ENCODE data around the gene RPL31.

Gene RPL31

GRCh38 chr2:100964222-100964621, 37.9 kb upstream of the RPL31 start:
- Histone ChIP-seq H3K4me1 (ENCODE audit: control insufficient read depth, insufficient read depth, low read length) (peaks cover under 1% of the 10 kb centered on the region), H3K27me3 (ENCODE audit: control insufficient read depth, insufficient read depth, low read length) (no peaks in the 10 kb centered on the region), H3K4me3 (ENCODE audit: low read length) (no peak overlapping the region), H3K9ac (ENCODE audit: low read length) (no peak overlapping the region), H3K9me3 (ENCODE audit: control insufficient read depth, low read length) (no peaks in the 10 kb centered on the region), H3K36me3 (ENCODE audit: control insufficient read depth, insufficient read depth, low read length) (no peaks in the 10 kb centered on the region)

DNA sequence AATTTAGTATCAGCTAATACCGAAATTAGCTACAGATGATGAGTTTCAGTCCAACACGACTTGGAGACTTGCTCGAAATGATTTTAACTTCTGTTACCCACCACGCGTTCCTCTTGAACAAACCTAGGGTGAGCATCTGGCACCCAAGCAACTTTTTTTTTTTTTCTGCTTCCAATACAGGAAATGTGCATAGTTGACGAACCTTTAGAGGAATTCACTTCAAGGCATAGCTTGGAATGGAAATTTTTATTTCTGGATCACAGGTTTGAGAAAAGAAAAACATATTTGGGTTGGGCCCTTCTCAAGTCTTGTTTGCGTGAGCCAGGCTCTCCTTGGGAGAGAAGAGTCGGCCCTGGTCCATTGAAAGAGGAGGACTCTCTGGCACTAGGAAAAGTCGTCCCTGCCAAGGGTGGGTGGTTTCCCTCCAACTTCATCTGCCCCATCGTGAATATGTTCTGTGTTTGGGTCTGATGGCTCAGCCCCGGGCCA, 37.4 kb upstream of the RPL31 start:
- H3K36me3 ChIP-seq (ENCODE audit: control insufficient read depth, insufficient read depth, low read length) = no peaks in the 10 kb centered on the region
- H3K9ac ChIP-seq (ENCODE audit: low read length) = no peak overlapping the region
- H3K4me3 ChIP-seq (ENCODE audit: low read length) = no peak overlapping the region
- H3K4me1 ChIP-seq (ENCODE audit: control insufficient read depth, insufficient read depth, low read length) = no peaks in the 10 kb centered on the region
- H3K27me3 ChIP-seq (ENCODE audit: control insufficient read depth, insufficient read depth, low read length) = no peaks in the 10 kb centered on the region
- no peaks in the 10 kb centered on the region for H3K9me3 ChIP-seq (ENCODE audit: control insufficient read depth, low read length)

DNA sequence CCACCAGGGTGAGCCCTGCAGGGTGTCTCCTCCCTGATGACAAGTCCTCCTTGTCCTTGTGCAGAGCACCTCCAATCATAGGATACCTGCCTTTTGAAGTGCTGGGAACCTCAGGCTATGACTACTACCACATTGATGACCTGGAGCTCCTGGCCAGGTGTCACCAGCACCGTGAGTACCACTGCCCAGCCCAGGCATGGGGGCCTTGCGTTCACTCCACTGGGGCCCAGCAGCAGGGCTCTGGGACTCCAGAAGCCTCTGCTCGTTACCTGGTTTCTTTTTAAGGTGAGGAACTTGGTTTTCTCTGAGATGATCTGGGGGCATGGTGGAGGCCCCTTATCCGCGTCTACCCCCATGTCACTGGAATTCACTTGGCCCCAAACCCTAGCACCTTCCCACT, 36.5 kb upstream of the RPL31 start:
- no peak overlapping the region for H3K4me3 ChIP-seq (ENCODE audit: low read length)
- no peaks in the 10 kb centered on the region for H3K27me3 ChIP-seq (ENCODE audit: control insufficient read depth, insufficient read depth, low read length)
- H3K9ac ChIP-seq (ENCODE audit: low read length) = no peak overlapping the region
- H3K4me1 ChIP-seq (ENCODE audit: control insufficient read depth, insufficient read depth, low read length) = no peaks in the 10 kb centered on the region
- H3K9me3 ChIP-seq (ENCODE audit: control insufficient read depth, low read length) = no peaks in the 10 kb centered on the region
- no peaks in the 10 kb centered on the region for H3K36me3 ChIP-seq (ENCODE audit: control insufficient read depth, insufficient read depth, low read length)

GRCh38 chr2:100967716-100968115, 34.4 kb upstream of the RPL31 start:
- no peaks in the 10 kb centered on the region for H3K36me3 ChIP-seq (ENCODE audit: control insufficient read depth, insufficient read depth, low read length)
- H3K9me3 ChIP-seq (ENCODE audit: control insufficient read depth, low read length) = no peaks in the 10 kb centered on the region
- no peak overlapping the region for H3K4me3 ChIP-seq (ENCODE audit: low read length)

GRCh38 chr2:100968146-100969145, 33.6 kb upstream of the RPL31 start:
- no peak overlapping the region for H3K4me3 ChIP-seq (ENCODE audit: low read length)
- no peaks in the 10 kb centered on the region for H3K36me3 ChIP-seq (ENCODE audit: control insufficient read depth, insufficient read depth, low read length)
- no peaks in the 10 kb centered on the region for H3K27me3 ChIP-seq (ENCODE audit: control insufficient read depth, insufficient read depth, low read length)

More at GRCh38 chr2:100967716-100968115, 34.4 kb upstream of the RPL31 start:
- H3K4me1 ChIP-seq (ENCODE audit: control insufficient read depth, insufficient read depth, low read length) = no peaks in the 10 kb centered on the region
- H3K27me3 ChIP-seq (ENCODE audit: control insufficient read depth, insufficient read depth, low read length) = no peaks in the 10 kb centered on the region
- no peak overlapping the region for H3K9ac ChIP-seq (ENCODE audit: low read length)

GRCh38 chr2:100969998-100970397, 32.1 kb upstream of the RPL31 start:
- Histone ChIP-seq H3K36me3 (ENCODE audit: control insufficient read depth, insufficient read depth, low read length) (no peaks in the 10 kb centered on the region), H3K4me3 (ENCODE audit: low read length) (no peak overlapping the region), H3K4me1 (ENCODE audit: control insufficient read depth, insufficient read depth, low read length) (no peaks in the 10 kb centered on the region), H3K9me3 (ENCODE audit: control insufficient read depth, low read length) (no peaks in the 10 kb centered on the region), H3K27me3 (ENCODE audit: control insufficient read depth, insufficient read depth, low read length) (no peaks in the 10 kb centered on the region), H3K9ac (ENCODE audit: low read length) (no peak overlapping the region)

More at GRCh38 chr2:100968146-100969145, 33.6 kb upstream of the RPL31 start:
- Histone ChIP-seq H3K9me3 (ENCODE audit: control insufficient read depth, low read length) (no peaks in the 10 kb centered on the region), H3K4me1 (ENCODE audit: control insufficient read depth, insufficient read depth, low read length) (no peaks in the 10 kb centered on the region), H3K9ac (ENCODE audit: low read length) (no peak overlapping the region)

GRCh38 chr2:100971221-100971620, 30.9 kb upstream of the RPL31 start:
- H3K4me1 ChIP-seq (ENCODE audit: control insufficient read depth, insufficient read depth, low read length) = no peaks in the 10 kb centered on the region
- no peak overlapping the region for H3K9ac ChIP-seq (ENCODE audit: low read length)
- H3K4me3 ChIP-seq (ENCODE audit: low read length) = no peak overlapping the region
- H3K9me3 ChIP-seq (ENCODE audit: control insufficient read depth, low read length) = no peaks in the 10 kb centered on the region
- H3K27me3 ChIP-seq (ENCODE audit: control insufficient read depth, insufficient read depth, low read length) = no peaks in the 10 kb centered on the region
- peaks cover 5% of the 10 kb centered on the region for H3K36me3 ChIP-seq (ENCODE audit: control insufficient read depth, insufficient read depth, low read length)

- H3K9me3 ChIP-seq (ENCODE audit: control insufficient read depth, low read length) = no peaks in the 10 kb centered on the region
- peaks cover 9% of the 10 kb centered on the region for H3K36me3 ChIP-seq (ENCODE audit: control insufficient read depth, insufficient read depth, low read length)
- no peak overlapping the region for H3K9ac ChIP-seq (ENCODE audit: low read length)
- H3K4me1 ChIP-seq (ENCODE audit: control insufficient read depth, insufficient read depth, low read length) = no peaks in the 10 kb centered on the region
- H3K27me3 ChIP-seq (ENCODE audit: control insufficient read depth, insufficient read depth, low read length) = no peaks in the 10 kb centered on the region
- H3K4me3 ChIP-seq (ENCODE audit: low read length) = no peak overlapping the region
Measured at GRCh38 chr2:100972452-100972851, 29.6 kb upstream of the RPL31 start.

DNA sequence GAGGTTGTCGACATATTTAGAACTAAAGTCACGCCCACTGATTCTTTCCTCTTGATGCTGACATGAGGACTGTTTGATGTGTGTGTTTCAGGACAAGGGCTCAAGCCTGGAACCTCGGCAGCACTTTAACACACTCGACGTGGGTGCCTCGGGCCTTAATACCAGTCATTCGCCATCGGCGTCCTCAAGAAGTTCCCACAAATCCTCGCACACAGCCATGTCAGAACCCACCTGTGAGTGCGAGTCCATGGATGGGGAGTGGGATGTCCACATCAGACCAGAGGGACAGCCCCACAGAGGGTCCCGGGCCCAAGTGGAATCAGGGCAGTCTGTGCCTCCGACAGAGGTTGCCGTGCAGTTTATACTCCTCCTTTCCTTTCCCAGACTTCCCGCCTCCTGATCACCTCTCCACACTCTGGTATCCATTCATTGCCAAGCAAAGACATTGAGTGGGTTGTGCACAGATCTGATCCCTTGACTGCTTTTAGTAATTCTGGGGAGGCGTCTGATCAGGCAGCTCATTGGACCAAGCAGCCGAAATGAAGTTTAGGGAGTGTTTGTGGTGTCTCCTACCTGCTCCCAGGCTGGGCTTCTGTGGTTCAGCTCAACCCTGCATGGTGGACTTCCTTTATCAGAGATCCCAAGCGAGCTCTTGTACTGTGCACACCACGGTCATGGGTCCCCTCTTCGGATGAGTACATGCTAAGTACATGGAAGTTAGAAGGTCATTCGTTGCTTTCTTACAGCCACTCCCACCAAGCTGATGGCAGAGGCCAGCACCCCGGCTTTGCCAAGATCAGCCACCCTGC, 27.2 kb upstream of the RPL31 start:
- Histone ChIP-seq H3K36me3 (ENCODE audit: control insufficient read depth, insufficient read depth, low read length) (peaks cover 10% of the 10 kb centered on the region), H3K27me3 (ENCODE audit: control insufficient read depth, insufficient read depth, low read length) (no peaks in the 10 kb centered on the region), H3K4me1 (ENCODE audit: control insufficient read depth, insufficient read depth, low read length) (no peaks in the 10 kb centered on the region), H3K9me3 (ENCODE audit: control insufficient read depth, low read length) (no peaks in the 10 kb centered on the region), H3K9ac (ENCODE audit: low read length) (no peak overlapping the region), H3K4me3 (ENCODE audit: low read length) (no peak overlapping the region)

DNA sequence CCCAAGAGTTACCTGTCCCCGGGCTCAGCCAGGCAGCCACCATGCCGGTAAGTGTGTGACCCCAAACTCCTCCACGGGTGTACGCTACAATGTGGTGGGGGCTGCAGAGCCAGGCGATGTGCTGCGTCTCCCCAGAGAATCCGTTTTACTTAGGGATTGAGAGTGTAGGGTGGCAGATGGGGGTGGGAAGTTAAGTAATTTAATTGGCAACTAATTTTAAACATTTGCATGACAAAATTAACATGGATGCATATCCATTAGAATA, 26.6 kb upstream of the RPL31 start:
- no peaks in the 10 kb centered on the region for H3K27me3 ChIP-seq (ENCODE audit: control insufficient read depth, insufficient read depth, low read length)
- H3K36me3 ChIP-seq (ENCODE audit: control insufficient read depth, insufficient read depth, low read length) = peaks cover 10% of the 10 kb centered on the region
- H3K9ac ChIP-seq (ENCODE audit: low read length) = no peak overlapping the region
- H3K9me3 ChIP-seq (ENCODE audit: control insufficient read depth, low read length) = no peaks in the 10 kb centered on the region
- no peak overlapping the region for H3K4me3 ChIP-seq (ENCODE audit: low read length)
- no peaks in the 10 kb centered on the region for H3K4me1 ChIP-seq (ENCODE audit: control insufficient read depth, insufficient read depth, low read length)

- Histone ChIP-seq H3K27me3 (ENCODE audit: control insufficient read depth, insufficient read depth, low read length) (no peaks in the 10 kb centered on the region), H3K9ac (ENCODE audit: low read length) (no peak overlapping the region), H3K4me3 (ENCODE audit: low read length) (no peak overlapping the region), H3K9me3 (ENCODE audit: control insufficient read depth, low read length) (no peaks in the 10 kb centered on the region), H3K36me3 (ENCODE audit: control insufficient read depth, insufficient read depth, low read length) (peaks cover 10% of the 10 kb centered on the region), H3K4me1 (ENCODE audit: control insufficient read depth, insufficient read depth, low read length) (no peaks in the 10 kb centered on the region)
Measured at GRCh38 chr2:100976061-100976460, 26.0 kb upstream of the RPL31 start.
